Astrocyte (in vitro differentiated cells and primary cell): ENCODE data around the gene DNAH9.

Experiments used
- EZH2 ChIP-seq: IDR thresholded peaks from 2 replicates; pipeline ENCODE4 v1.6.1; 2012; ENCODE audit warnings: mild to moderate bottlenecking, low read length, inconsistent platforms; ENCODE audit not compliant: insufficient read depth
- TF ChIP-seq, protein P1 (sequence below): IDR thresholded peaks from 2 replicates; pipeline ENCODE4 v1.5.1; 2011; ENCODE audit warnings: low read depth, mild to moderate bottlenecking, inconsistent platforms, low read length, moderate library complexity; ENCODE audit not compliant: insufficient read depth

DNA sequence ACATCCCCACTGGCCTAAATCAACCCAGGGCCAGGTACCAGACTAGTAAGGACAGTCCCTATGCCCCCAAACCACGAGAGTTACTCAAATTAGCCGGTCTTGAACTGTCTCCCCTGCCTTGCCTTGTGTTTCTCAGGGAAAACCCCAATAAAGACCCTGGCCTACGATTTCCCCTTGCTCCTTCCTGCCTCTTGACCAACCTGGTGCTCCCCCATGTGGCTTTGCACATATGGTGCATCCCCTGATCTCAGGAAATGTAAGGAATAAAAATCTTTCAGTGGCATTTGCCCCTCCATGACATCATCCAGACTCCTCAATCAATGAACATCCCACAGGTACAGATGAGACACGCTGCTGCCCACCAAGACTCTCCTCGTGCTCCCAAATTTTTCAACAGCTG, 311.1 kb downstream of the DNAH9 start:
- TF ChIP-seq, protein P1, sequence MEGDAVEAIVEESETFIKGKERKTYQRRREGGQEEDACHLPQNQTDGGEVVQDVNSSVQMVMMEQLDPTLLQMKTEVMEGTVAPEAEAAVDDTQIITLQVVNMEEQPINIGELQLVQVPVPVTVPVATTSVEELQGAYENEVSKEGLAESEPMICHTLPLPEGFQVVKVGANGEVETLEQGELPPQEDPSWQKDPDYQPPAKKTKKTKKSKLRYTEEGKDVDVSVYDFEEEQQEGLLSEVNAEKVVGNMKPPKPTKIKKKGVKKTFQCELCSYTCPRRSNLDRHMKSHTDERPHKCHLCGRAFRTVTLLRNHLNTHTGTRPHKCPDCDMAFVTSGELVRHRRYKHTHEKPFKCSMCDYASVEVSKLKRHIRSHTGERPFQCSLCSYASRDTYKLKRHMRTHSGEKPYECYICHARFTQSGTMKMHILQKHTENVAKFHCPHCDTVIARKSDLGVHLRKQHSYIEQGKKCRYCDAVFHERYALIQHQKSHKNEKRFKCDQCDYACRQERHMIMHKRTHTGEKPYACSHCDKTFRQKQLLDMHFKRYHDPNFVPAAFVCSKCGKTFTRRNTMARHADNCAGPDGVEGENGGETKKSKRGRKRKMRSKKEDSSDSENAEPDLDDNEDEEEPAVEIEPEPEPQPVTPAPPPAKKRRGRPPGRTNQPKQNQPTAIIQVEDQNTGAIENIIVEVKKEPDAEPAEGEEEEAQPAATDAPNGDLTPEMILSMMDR, result no peak
- no peak for TF ChIP-seq EZH2
